Heart left ventricle (tissue), 13 donors: Measurements from ENCODE around the gene KRT76.

Experiments
- CTCF ChIP-seq, 12 donors: fragments of 200-600 bp; sonication (generic) in 4 of 12; IDR thresholded peaks; one replicate each; pipeline versions ENCODE4 v1.5.0 to v1.8.0; 2018 to 2022; ENCODE audit warnings: antibody characterized with exemption in 12 of 12, mild to moderate bottlenecking in 5 of 12
- POLR2A ChIP-seq, 2 donors: fragments of 450-650 bp; IDR thresholded peaks; one replicate each; pipeline ENCODE4 v1.6.1; 2017; ENCODE audit warnings: antibody characterized with exemption in 2 of 2, mild to moderate bottlenecking in 2 of 2, moderate library complexity in 2 of 2
- donor health status: ischemic (EF 13 %, LVEDD 7.1; RV severe dilation, severe dysfunction).
- donor health status: DM: no; HTN: yes; CAD: no.
- donor health status: DM: no; HTN: no; CAD: no.
- donor health status: ischemic (EF 25% LVEDD 6.9; RV normal size, moderate dysfunction).
- donor health status: ischemic (EF 25% LVEDD 5.7; RV mildly dilated, moderate dysfunction).
- donor health status: ischemic (EF 35%, LVEDD 5.7; RV mildly dilated, moderate dysfunction).
- donor health status: nonischemic (EF 11% LVEDD 7.7; RV severe dilation, severe dysfunction).
- donor health status: DM: yes; HTN: yes; CAD: no.
- donor health status: PGD.
- donor health status: ischemic (EF 29% LVEDD 5.4; RV normal size, mild dysfunction).
- donor health status: nonischemic (EF 23%, LVEDD 6.1; RV moderate dilation, normal function).

- no peak for TF ChIP-seq CTCF (IDR thresholded peaks at IDR 0.05)
- no peak for TF ChIP-seq POLR2A (IDR thresholded peaks at IDR 0.05)
These were observed 13.2 kb downstream of the KRT76 start for GRCh38 chr12:52763991-52764390.
